Esophagus squamous epithelium (tissue), 4 donors: ENCODE data around the gene PRR20G.

Source experiments
- POLR2A ChIP-seq, 4 donors: fragments of 450-650 bp; IDR thresholded peaks; one replicate each; pipeline ENCODE4 v1.6.1; 2017; ENCODE audit warnings: antibody characterized with exemption in 4 of 4, mild to moderate bottlenecking in 4 of 4, moderate library complexity in 3 of 4
- TF ChIP-seq, protein P1 (sequence below), 6 experiments: fragments of 450-650 bp in 4 of 6; fragments of 200-600 bp in 2 of 6; sonication (generic) in 2 of 6; IDR thresholded peaks; one replicate each; pipeline ENCODE4 v1.5.1; 2016 to 2019; ENCODE audit warnings: antibody characterized with exemption in 6 of 6, mild to moderate bottlenecking in 4 of 6, moderate library complexity in 4 of 6

- TF ChIP-seq, protein P1, sequence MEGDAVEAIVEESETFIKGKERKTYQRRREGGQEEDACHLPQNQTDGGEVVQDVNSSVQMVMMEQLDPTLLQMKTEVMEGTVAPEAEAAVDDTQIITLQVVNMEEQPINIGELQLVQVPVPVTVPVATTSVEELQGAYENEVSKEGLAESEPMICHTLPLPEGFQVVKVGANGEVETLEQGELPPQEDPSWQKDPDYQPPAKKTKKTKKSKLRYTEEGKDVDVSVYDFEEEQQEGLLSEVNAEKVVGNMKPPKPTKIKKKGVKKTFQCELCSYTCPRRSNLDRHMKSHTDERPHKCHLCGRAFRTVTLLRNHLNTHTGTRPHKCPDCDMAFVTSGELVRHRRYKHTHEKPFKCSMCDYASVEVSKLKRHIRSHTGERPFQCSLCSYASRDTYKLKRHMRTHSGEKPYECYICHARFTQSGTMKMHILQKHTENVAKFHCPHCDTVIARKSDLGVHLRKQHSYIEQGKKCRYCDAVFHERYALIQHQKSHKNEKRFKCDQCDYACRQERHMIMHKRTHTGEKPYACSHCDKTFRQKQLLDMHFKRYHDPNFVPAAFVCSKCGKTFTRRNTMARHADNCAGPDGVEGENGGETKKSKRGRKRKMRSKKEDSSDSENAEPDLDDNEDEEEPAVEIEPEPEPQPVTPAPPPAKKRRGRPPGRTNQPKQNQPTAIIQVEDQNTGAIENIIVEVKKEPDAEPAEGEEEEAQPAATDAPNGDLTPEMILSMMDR (IDR thresholded peaks at IDR 0.05), result no peak
- no peak for TF ChIP-seq POLR2A (IDR thresholded peaks at IDR 0.05)
Observed at GRCh38 chr3:127326341-127326740, 38.5 kb upstream of the PRR20G start.
